ENCODE measurements around the gene HLA-DOB. TPM values are rescaled to one million over a fixed set of nuclear protein-coding genes. Genes with fewer than 3 reads are reported as not detected.
A peak's percentile ranks its signal among the peaks of the same experiment; 100 is the strongest.

HLA-DOB gene
- total and polyA plus RNA-seq, 2 experiments from 2014 or later = not detected

- Histone ChIP-seq H3K9me3 (ENCODE audit: low read depth) (no peaks in the 10 kb centered on the region), H3K9me2 (ENCODE audit: insufficient read depth) (no peaks in the 10 kb centered on the region), H3K4me1 (ENCODE audit: insufficient read depth) (peaks cover 5% of the 10 kb centered on the region; the same call in 1 of the 2 replicates), H3K36me3 (ENCODE audit: low read depth) (peaks cover 4% of the 10 kb centered on the region; the same call in 1 of the 2 replicates), H4K20me1 (ENCODE audit: insufficient read depth) (no peaks in the 10 kb centered on the region), H3K79me2 (ENCODE audit: insufficient read depth) (peaks cover 18% of the 10 kb centered on the region; the same call in 1 of the 2 replicates), H3K4me2 (ENCODE audit: unreplicated experiment) (peak within 1 kb of the TSS; percentile 89), H3K9ac (peak within 1 kb of the TSS; percentile 80), H3K4me3 (peak within 1 kb of the TSS; percentile 97), H3F3A (ENCODE audit: insufficient read depth) (peaks cover 16% of the 10 kb centered on the region), H3K27ac (peak within 1 kb of the TSS; percentile 89), H3K27me3 (replicated peaks; ENCODE audit: insufficient read depth) (no peaks in the 10 kb centered on the region), H2AFZ (peak within 1 kb of the TSS; percentile 97)
- DNase-seq = peak; percentile 97
- in situ Hi-C loops (cut with MboI) = no loop called here
- TF ChIP-seq EZH2phosphoT487 (IDR thresholded peaks at IDR 0.05; ENCODE audit: insufficient read depth, low read depth) = no peak
- no peak for TF ChIP-seq EZH2 (IDR thresholded peaks at IDR 0.05; ENCODE audit: insufficient read depth, poor library complexity, severe bottlenecking)
- 0 to 1% methylated on average over 55 to 68 of the region's 68 CpGs for WGBS, 2 experiments (ENCODE audit: low coverage in 1 of 2, low lambda C conversion rate in 2 of 2, missing lambda C conversion rate in 2 of 2)
These were observed 37.0 kb upstream of the HLA-DOB start, which contains the start of the genes PSMB9 and TAP1 for GRCh38 chr6:32853541-32854375. PSMB9 (plus strand) TSS chr6:32854192; CDS start chr6:32854230, 38 bp downstream. TAP1 (minus strand) TSS chr6:32853704; CDS start chr6:32853636, 68 bp downstream.

- H3K27me3 ChIP-seq (replicated peaks; ENCODE audit: insufficient read depth) = no peaks in the 10 kb centered on the region
- peak overlapping the region; percentile 97 for H2AFZ ChIP-seq
- peaks cover 5% of the 10 kb centered on the region; the same call in 1 of the 2 replicates for H3K4me1 ChIP-seq (ENCODE audit: insufficient read depth)
- peaks cover 16% of the 10 kb centered on the region for H3F3A ChIP-seq (ENCODE audit: insufficient read depth)
- peak overlapping the region; percentile 89 for H3K27ac ChIP-seq
- H3K9me2 ChIP-seq (ENCODE audit: insufficient read depth) = no peaks in the 10 kb centered on the region
- H3K4me2 ChIP-seq (ENCODE audit: unreplicated experiment) = peak overlapping the region; percentile 89
- WGBS, 2 experiments (ENCODE audit: low coverage in 1 of 2, low lambda C conversion rate in 2 of 2, missing lambda C conversion rate in 2 of 2) = 1 to 2% methylated on average over 29 to 38 of the region's 41 CpGs
- peak overlapping the region; percentile 80 for H3K9ac ChIP-seq
- in situ Hi-C loops (cut with MboI) = no loop called here
- H3K9me3 ChIP-seq (ENCODE audit: low read depth) = no peaks in the 10 kb centered on the region
- no peaks in the 10 kb centered on the region for H4K20me1 ChIP-seq (ENCODE audit: insufficient read depth)
- peak; percentile 67 for DNase-seq
- peak overlapping the region; percentile 97 for H3K4me3 ChIP-seq
- no peak for TF ChIP-seq EZH2 (IDR thresholded peaks at IDR 0.05; ENCODE audit: insufficient read depth, poor library complexity, severe bottlenecking)
- TF ChIP-seq EZH2phosphoT487 (IDR thresholded peaks at IDR 0.05; ENCODE audit: insufficient read depth, low read depth) = no peak
- peaks cover 18% of the 10 kb centered on the region; the same call in 1 of the 2 replicates for H3K79me2 ChIP-seq (ENCODE audit: insufficient read depth)
- peaks cover 4% of the 10 kb centered on the region; the same call in 1 of the 2 replicates for H3K36me3 ChIP-seq (ENCODE audit: low read depth)
These were observed 36.2 kb upstream of the HLA-DOB start for GRCh38 chr6:32852844-32853540.

GRCh38 chr6:32852018-32852843, 35.4 kb upstream of the HLA-DOB start:
- Histone ChIP-seq H3K9me2 (ENCODE audit: insufficient read depth) (no peaks in the 10 kb centered on the region), H2AFZ (peak overlapping the region; percentile 97), H3K4me3 (peak overlapping the region; percentile 97), H3K36me3 (ENCODE audit: low read depth) (peaks cover 8% of the 10 kb centered on the region; the same call in 1 of the 2 replicates), H3K27ac (peak overlapping the region; percentile 89), H3K4me1 (ENCODE audit: insufficient read depth) (peaks cover 5% of the 10 kb centered on the region; the same call in 1 of the 2 replicates), H3K9me3 (ENCODE audit: low read depth) (no peaks in the 10 kb centered on the region), H3K27me3 (replicated peaks; ENCODE audit: insufficient read depth) (no peaks in the 10 kb centered on the region), H3K79me2 (ENCODE audit: insufficient read depth) (peaks cover 18% of the 10 kb centered on the region; the same call in 1 of the 2 replicates), H3F3A (ENCODE audit: insufficient read depth) (peaks cover 16% of the 10 kb centered on the region), H4K20me1 (ENCODE audit: insufficient read depth) (no peaks in the 10 kb centered on the region), H3K4me2 (ENCODE audit: unreplicated experiment) (peak overlapping the region; percentile 89), H3K9ac (peak overlapping the region; percentile 80)
- DNase-seq = peak; percentile 59
- no peak for TF ChIP-seq EZH2phosphoT487 (IDR thresholded peaks at IDR 0.05; ENCODE audit: insufficient read depth, low read depth)
- no peak for TF ChIP-seq EZH2 (IDR thresholded peaks at IDR 0.05; ENCODE audit: insufficient read depth, poor library complexity, severe bottlenecking)
- in situ Hi-C loops (cut with MboI) = no loop called here
- 50 to 53% methylated on average over 23 of the region's 23 CpGs for WGBS, 2 experiments (ENCODE audit: low coverage in 1 of 2, low lambda C conversion rate in 2 of 2, missing lambda C conversion rate in 2 of 2)
